ENCODE data around the gene FMN2. TPM values are rescaled to one million over a fixed set of nuclear protein-coding genes. Genes with fewer than 3 reads are reported as not detected.

FMN2 gene
- total and polyA plus RNA-seq, 7 experiments from 2014 or later: not detected

DNA sequence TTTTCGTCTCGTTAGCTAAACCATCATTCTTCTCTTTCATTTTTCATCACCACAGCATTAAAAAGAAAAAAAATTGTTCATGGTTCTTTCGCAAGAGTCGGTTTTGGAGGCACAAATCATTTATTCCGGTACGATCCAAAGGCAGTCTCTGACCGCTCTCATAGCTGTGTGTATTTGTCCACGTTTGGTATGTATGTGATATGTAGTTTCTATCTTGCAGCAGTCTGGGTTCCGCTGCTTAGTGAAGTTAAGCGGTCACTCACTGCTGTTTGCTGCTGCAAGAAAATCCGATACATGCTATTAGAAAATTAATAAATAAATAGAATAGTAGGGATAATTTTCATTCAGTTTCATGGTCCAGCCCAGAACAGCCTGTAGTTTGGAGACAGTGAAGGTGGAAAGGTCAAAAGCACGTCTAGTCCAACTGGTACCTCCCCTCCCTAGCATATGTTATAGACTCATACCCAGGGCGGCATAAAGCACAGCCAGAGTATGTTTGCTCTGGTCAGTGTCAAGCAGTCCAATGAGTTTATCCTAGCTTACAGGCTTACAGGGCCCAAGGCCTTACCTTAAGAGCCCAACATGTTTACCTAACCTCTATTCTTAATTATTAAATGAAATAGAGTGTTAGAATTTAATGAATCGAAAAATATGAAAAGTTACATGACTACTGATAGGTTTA is 2.5 kb downstream of the FMN2 start:
- intact Hi-C loops (cut with micrococcal nuclease): no loop called here
- POLR2A ChIA-PET: no interaction called here
- H3K4me1 ChIP-seq (ENCODE audit: control insufficient read depth in 2 of 2, insufficient read depth in 2 of 2, low read length in 2 of 2): no peaks in the 10 kb centered on the region
- H3K4me3 ChIP-seq (ENCODE audit: low read length): no peak overlapping the region
- H3K36me3 ChIP-seq (ENCODE audit: control insufficient read depth in 2 of 3, insufficient read depth in 3 of 3, low read length in 3 of 3): no peaks in the 10 kb centered on the region
- peak overlapping the region in 2 of 10 donors; percentile 8 to 25 for H3K4me3 Mint-ChIP-seq
- peaks cover 0 to 10% (median 6%) of the 10 kb centered on the region in 7 donors for H3K4me1 Mint-ChIP-seq
- H3K36me3 Mint-ChIP-seq: no peaks in the 10 kb centered on the region
- peaks cover 33 to 51% (median 37%) of the 10 kb centered on the region in 5 donors for H3K27me3 Mint-ChIP-seq
- H3K9me3 ChIP-seq (ENCODE audit: control insufficient read depth in 2 of 3, low read length in 3 of 3): no peaks in the 10 kb centered on the region
- H3K9me3 Mint-ChIP-seq: no peaks in the 10 kb centered on the region
- ATAC-seq (no peak), DNase-seq (no peak)
- H3K27ac ChIP-seq (ENCODE audit: low read depth, low read length): no peak overlapping the region
- H3K27ac Mint-ChIP-seq: no peak overlapping the region
- H3K27me3 ChIP-seq (ENCODE audit: control insufficient read depth in 2 of 2, insufficient read depth in 2 of 2, low read length in 2 of 2): peaks cover 0 to 7% of the 10 kb centered on the region in 2 donors
- CTCF ChIA-PET: no interaction called here

GRCh38 chr1:240096974-240097373 is 5.3 kb downstream of the FMN2 start:
- CTCF ChIA-PET: interaction anchor here (0.7 kb wide), 1 partner anchor 18 kb away, joined by 3 read pairs; no protein-coding TSS in a partner anchor
- no peaks in the 10 kb centered on the region for H3K36me3 Mint-ChIP-seq
- Histone ChIP-seq H3K27ac (ENCODE audit: low read depth, low read length) (no peak overlapping the region), H3K4me3 (ENCODE audit: low read length) (no peak overlapping the region), H3K36me3 (ENCODE audit: control insufficient read depth in 2 of 3, insufficient read depth in 3 of 3, low read length in 3 of 3) (no peaks in the 10 kb centered on the region), H3K27me3 (ENCODE audit: control insufficient read depth in 2 of 2, insufficient read depth in 2 of 2, low read length in 2 of 2) (no peaks in the 10 kb centered on the region), H3K9me3 (ENCODE audit: control insufficient read depth in 2 of 3, low read length in 3 of 3) (no peaks in the 10 kb centered on the region), H3K4me1 (ENCODE audit: control insufficient read depth in 2 of 2, insufficient read depth in 2 of 2, low read length in 2 of 2) (no peaks in the 10 kb centered on the region)
- peaks cover 20 to 43% (median 34%) of the 10 kb centered on the region in 5 donors for H3K27me3 Mint-ChIP-seq
- no peak overlapping the region for H3K27ac Mint-ChIP-seq
- peaks cover 0 to 4% (median 0%) of the 10 kb centered on the region in 7 donors for H3K4me1 Mint-ChIP-seq
- ATAC-seq (no peak), DNase-seq (no peak)
- H3K9me3 Mint-ChIP-seq: peaks cover 0 to 2% (median 0%) of the 10 kb centered on the region in 11 donors
- intact Hi-C loops (cut with micrococcal nuclease): no loop called here
- POLR2A ChIA-PET: no interaction called here
- no peak overlapping the region for H3K4me3 Mint-ChIP-seq

- Histone ChIP-seq H3K4me1 (ENCODE audit: control insufficient read depth in 2 of 2, insufficient read depth in 2 of 2, low read length in 2 of 2) (no peaks in the 10 kb centered on the region), H3K27me3 (ENCODE audit: control insufficient read depth in 2 of 2, insufficient read depth in 2 of 2, low read length in 2 of 2) (no peaks in the 10 kb centered on the region), H3K27ac (ENCODE audit: low read depth, low read length) (no peak overlapping the region), H3K4me3 (ENCODE audit: low read length) (no peak overlapping the region), H3K9me3 (ENCODE audit: control insufficient read depth in 2 of 3, low read length in 3 of 3) (no peaks in the 10 kb centered on the region), H3K36me3 (ENCODE audit: control insufficient read depth in 2 of 3, insufficient read depth in 3 of 3, low read length in 3 of 3) (no peaks in the 10 kb centered on the region)
- CTCF ChIA-PET: no interaction called here
- Mint-ChIP-seq H3K27ac (no peak overlapping the region), H3K4me1 (peaks cover 0 to 4% (median 0%) of the 10 kb centered on the region in 7 donors), H3K27me3 (peaks cover 13 to 38% (median 34%) of the 10 kb centered on the region in 5 donors), H3K9me3 (peaks cover 0 to 4% (median 0%) of the 10 kb centered on the region in 11 donors), H3K36me3 (no peaks in the 10 kb centered on the region), H3K4me3 (no peak overlapping the region)
- ATAC-seq: no peak
- no peak for DNase-seq
- POLR2A ChIA-PET: no interaction called here
- intact Hi-C loops (cut with micrococcal nuclease): no loop called here
Observed at GRCh38 chr1:240098534-240098933, 6.9 kb downstream of the FMN2 start.

DNA sequence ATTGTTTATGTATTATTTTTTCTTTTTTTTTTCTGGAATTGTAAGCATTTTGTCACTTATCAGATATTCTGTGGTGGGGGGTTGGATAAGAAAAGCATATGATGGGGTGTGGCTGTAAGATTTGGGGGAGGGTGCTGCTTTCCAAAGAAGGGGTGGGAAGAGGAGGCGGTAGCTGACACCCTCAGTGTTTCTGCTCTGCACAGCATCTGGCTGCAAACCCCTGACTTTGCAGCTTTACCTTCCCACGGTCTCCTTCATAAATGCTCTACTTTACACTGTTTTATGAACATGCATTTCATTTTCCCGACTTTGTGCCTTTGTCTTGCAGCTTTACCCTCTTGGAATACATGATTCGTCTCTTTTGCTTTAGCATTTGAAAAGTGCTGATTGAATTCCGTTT is 7.6 kb downstream of the FMN2 start:
- intact Hi-C loops (cut with micrococcal nuclease): no loop called here
- Mint-ChIP-seq H3K27ac (no peak overlapping the region), H3K4me3 (no peak overlapping the region), H3K9me3 (peaks cover 0 to 4% (median 0%) of the 10 kb centered on the region in 11 donors), H3K36me3 (no peaks in the 10 kb centered on the region), H3K27me3 (peaks cover 8 to 34% (median 28%) of the 10 kb centered on the region in 5 donors), H3K4me1 (no peaks in the 10 kb centered on the region)
- ChIA-PET CTCF (no interaction called here), POLR2A (no interaction called here)
- Histone ChIP-seq H3K36me3 (ENCODE audit: control insufficient read depth in 2 of 3, insufficient read depth in 3 of 3, low read length in 3 of 3) (no peaks in the 10 kb centered on the region), H3K27me3 (ENCODE audit: control insufficient read depth in 2 of 2, insufficient read depth in 2 of 2, low read length in 2 of 2) (no peaks in the 10 kb centered on the region), H3K4me1 (ENCODE audit: control insufficient read depth in 2 of 2, insufficient read depth in 2 of 2, low read length in 2 of 2) (no peaks in the 10 kb centered on the region), H3K27ac (ENCODE audit: low read depth, low read length) (no peak overlapping the region), H3K9me3 (ENCODE audit: control insufficient read depth in 2 of 3, low read length in 3 of 3) (no peaks in the 10 kb centered on the region), H3K4me3 (ENCODE audit: low read length) (no peak overlapping the region)
- DNase-seq: no peak
- ATAC-seq: no peak

DNA sequence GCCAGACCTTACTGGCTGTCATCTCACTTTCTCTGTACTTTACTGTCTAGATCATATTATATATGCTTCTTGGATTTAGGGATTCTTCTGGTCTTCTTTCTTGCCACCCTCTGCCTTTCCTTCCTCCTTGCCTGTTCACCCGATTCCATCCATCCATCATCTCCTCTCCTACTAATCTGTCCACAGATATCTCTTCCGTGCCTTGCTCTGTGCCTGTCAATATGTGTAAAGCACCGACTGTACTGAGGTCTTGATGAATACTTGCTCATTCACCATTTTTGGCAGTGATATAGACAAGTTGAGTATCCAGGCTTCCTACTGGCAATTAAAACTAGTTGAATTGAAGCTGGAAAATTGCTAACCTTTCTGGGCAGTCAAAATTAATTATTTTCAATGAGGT is 8.1 kb downstream of the FMN2 start:
- Mint-ChIP-seq H3K27me3 (peaks cover 7 to 34% (median 28%) of the 10 kb centered on the region in 5 donors), H3K9me3 (peaks cover 0 to 4% (median 0%) of the 10 kb centered on the region in 11 donors), H3K4me3 (no peak overlapping the region), H3K36me3 (no peaks in the 10 kb centered on the region), H3K4me1 (no peaks in the 10 kb centered on the region), H3K27ac (no peak overlapping the region)
- Histone ChIP-seq H3K27ac (ENCODE audit: low read depth, low read length) (no peak overlapping the region), H3K4me3 (ENCODE audit: low read length) (no peak overlapping the region), H3K9me3 (ENCODE audit: control insufficient read depth in 2 of 3, low read length in 3 of 3) (no peaks in the 10 kb centered on the region), H3K36me3 (ENCODE audit: control insufficient read depth in 2 of 3, insufficient read depth in 3 of 3, low read length in 3 of 3) (no peaks in the 10 kb centered on the region), H3K4me1 (ENCODE audit: control insufficient read depth in 2 of 2, insufficient read depth in 2 of 2, low read length in 2 of 2) (no peaks in the 10 kb centered on the region), H3K27me3 (ENCODE audit: control insufficient read depth in 2 of 2, insufficient read depth in 2 of 2, low read length in 2 of 2) (no peaks in the 10 kb centered on the region)
- intact Hi-C loops (cut with micrococcal nuclease): loop anchor here in 1 of 2 donors (1.0 kb wide), 1 partner anchor 35 kb away; no protein-coding TSS in a partner anchor
- ATAC-seq: no peak
- DNase-seq: no peak
- CTCF ChIA-PET: no interaction called here
- POLR2A ChIA-PET: no interaction called here

DNA sequence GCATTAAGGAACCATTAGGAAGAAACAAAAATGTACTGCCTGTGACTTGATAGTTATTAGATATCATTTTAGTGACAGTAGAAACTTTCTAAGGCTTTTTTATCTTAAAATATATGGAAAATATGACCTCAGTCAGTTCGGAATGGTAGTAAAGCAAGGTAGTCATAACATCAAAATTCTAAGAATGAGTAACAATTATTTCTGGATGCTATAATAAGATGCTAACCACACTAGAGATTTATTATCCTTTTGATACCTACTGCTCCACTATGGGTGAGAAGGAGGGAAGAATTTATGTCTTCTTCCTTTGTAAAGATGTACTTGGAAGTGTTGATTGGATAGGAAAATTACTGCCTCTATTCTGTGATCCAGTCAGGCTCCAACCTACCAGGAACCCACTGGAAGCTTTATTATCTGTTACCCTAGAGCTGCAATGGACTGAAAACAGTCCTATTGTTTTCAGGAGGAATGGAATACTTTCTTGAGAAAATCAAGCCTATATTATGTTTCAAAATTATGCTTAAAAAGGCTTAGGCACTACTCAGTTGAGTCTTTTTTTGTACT is 8.8 kb downstream of the FMN2 start:
- no peak overlapping the region for H3K4me3 ChIP-seq (ENCODE audit: low read length)
- peaks cover 0 to 4% (median 0%) of the 10 kb centered on the region in 11 donors for H3K9me3 Mint-ChIP-seq
- intact Hi-C loops (cut with micrococcal nuclease): loop anchor here in 1 of 2 donors (1.0 kb wide), 1 partner anchor 36 kb away; no protein-coding TSS in a partner anchor
- ATAC-seq (no peak), DNase-seq (no peak)
- no peaks in the 10 kb centered on the region for H3K9me3 ChIP-seq (ENCODE audit: control insufficient read depth in 2 of 3, low read length in 3 of 3)
- no peaks in the 10 kb centered on the region for H3K36me3 Mint-ChIP-seq
- H3K27me3 Mint-ChIP-seq: peaks cover 5 to 30% (median 25%) of the 10 kb centered on the region in 5 donors
- H3K27ac ChIP-seq (ENCODE audit: low read depth, low read length): no peak overlapping the region
- no peaks in the 10 kb centered on the region for H3K27me3 ChIP-seq (ENCODE audit: control insufficient read depth in 2 of 2, insufficient read depth in 2 of 2, low read length in 2 of 2)
- no peak overlapping the region for H3K4me3 Mint-ChIP-seq
- POLR2A ChIA-PET: no interaction called here
- H3K4me1 ChIP-seq (ENCODE audit: control insufficient read depth in 2 of 2, insufficient read depth in 2 of 2, low read length in 2 of 2): no peaks in the 10 kb centered on the region
- no peaks in the 10 kb centered on the region for H3K4me1 Mint-ChIP-seq
- H3K36me3 ChIP-seq (ENCODE audit: control insufficient read depth in 2 of 3, insufficient read depth in 3 of 3, low read length in 3 of 3): no peaks in the 10 kb centered on the region
- no peak overlapping the region for H3K27ac Mint-ChIP-seq
- CTCF ChIA-PET: no interaction called here

DNA sequence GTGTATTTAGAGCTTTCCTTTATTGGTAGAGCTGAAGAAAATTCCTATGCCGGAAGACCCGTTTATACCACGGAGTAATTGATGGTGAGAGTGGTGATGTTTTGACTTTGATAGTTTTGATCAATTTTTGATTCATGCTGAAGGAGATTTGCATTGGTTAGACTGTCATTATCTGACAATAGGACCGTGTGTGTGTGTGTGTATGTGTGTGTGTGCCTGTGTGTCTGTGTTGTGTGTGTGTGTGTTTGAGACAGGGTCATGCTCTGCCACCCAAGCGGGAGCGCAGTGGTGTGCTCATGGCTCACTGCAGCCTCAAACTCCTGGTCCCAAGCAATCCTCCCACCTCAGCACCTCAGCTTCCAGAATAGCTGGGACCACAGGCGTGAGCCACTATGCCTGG is 9.6 kb downstream of the FMN2 start:
- no peak overlapping the region for H3K27ac Mint-ChIP-seq
- no peak for DNase-seq
- ChIA-PET CTCF (no interaction called here), POLR2A (no interaction called here)
- peaks cover 0 to 5% (median 0%) of the 10 kb centered on the region in 11 donors for H3K9me3 Mint-ChIP-seq
- Histone ChIP-seq H3K4me1 (ENCODE audit: control insufficient read depth in 2 of 2, insufficient read depth in 2 of 2, low read length in 2 of 2) (no peaks in the 10 kb centered on the region), H3K4me3 (ENCODE audit: low read length) (no peak overlapping the region), H3K9me3 (ENCODE audit: control insufficient read depth in 2 of 3, low read length in 3 of 3) (no peaks in the 10 kb centered on the region), H3K27me3 (ENCODE audit: control insufficient read depth in 2 of 2, insufficient read depth in 2 of 2, low read length in 2 of 2) (no peaks in the 10 kb centered on the region), H3K27ac (ENCODE audit: low read depth, low read length) (no peak overlapping the region), H3K36me3 (ENCODE audit: control insufficient read depth in 2 of 3, insufficient read depth in 3 of 3, low read length in 3 of 3) (no peaks in the 10 kb centered on the region)
- H3K4me1 Mint-ChIP-seq: no peaks in the 10 kb centered on the region
- peaks cover 5 to 27% (median 19%) of the 10 kb centered on the region in 5 donors for H3K27me3 Mint-ChIP-seq
- no peak for ATAC-seq
- H3K4me3 Mint-ChIP-seq: no peak overlapping the region
- H3K36me3 Mint-ChIP-seq: no peaks in the 10 kb centered on the region
- intact Hi-C loops (cut with micrococcal nuclease): no loop called here

Measured in naive thymus-derived CD4-positive, alpha-beta T cell (primary cell).